Hepatic stellate cell (primary cell): Measurements from ENCODE around the gene PEX16.

ENCODE experiments used
- DNase-seq: peaks from one replicate; pipeline ENCODE4 v3.0.0; 2011; ENCODE audit warnings: low spot score

PEX16 gene

DNA sequence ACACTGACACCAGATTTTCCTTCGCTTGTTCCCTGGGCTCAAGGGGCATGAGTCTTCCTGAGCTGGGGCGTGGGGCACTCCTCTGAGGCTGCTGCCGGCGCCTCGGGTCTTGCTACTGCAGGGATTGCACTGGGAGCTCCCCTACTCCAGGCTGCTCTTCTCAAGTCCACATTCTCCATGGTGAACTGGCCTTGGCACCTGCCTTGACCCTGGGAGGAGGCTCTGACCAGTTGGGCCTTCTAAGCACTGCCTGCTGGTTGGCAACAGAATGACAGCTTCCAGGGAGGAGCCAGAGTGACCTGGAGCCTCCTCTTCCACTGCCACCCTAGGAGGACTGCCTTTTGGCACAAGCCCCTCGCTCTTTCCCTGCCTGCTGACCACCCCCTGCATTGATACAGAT lies 20.1 kb downstream of the PEX16 start:
- DNase-seq: no peak

DNA sequence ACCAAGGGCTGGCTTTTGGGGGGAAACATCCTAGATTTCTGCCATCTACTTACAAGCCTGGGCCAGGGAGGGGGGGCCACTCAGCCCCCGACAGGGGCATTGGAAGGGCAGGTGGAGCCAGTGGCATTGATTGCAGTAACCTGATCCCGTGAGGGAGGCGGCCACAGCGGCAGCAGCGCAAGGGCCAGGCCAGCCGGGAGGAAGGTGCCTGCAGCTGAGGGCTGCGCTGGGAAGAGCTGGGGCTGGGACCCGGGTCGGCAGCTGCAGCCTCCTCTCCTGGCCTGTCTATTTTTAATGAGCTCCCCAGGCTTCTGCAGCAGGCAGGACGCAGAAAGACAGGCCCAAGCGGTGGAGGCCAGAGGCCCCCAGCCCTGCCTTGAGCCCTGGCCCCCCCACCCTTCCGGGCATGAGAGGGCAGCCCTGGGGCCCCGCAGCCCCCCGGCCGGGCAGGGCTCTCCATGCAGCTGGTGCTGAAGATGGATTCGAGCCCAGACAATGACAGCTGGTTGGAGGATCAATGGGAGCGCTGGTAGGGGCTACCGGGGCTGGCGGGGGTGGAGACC lies 21.2 kb downstream of the PEX16 start:
- no peak for DNase-seq

- DNase-seq: no peak
These were observed 22.0 kb downstream of the PEX16 start for GRCh38 chr11:45895553-45896259.

DNA sequence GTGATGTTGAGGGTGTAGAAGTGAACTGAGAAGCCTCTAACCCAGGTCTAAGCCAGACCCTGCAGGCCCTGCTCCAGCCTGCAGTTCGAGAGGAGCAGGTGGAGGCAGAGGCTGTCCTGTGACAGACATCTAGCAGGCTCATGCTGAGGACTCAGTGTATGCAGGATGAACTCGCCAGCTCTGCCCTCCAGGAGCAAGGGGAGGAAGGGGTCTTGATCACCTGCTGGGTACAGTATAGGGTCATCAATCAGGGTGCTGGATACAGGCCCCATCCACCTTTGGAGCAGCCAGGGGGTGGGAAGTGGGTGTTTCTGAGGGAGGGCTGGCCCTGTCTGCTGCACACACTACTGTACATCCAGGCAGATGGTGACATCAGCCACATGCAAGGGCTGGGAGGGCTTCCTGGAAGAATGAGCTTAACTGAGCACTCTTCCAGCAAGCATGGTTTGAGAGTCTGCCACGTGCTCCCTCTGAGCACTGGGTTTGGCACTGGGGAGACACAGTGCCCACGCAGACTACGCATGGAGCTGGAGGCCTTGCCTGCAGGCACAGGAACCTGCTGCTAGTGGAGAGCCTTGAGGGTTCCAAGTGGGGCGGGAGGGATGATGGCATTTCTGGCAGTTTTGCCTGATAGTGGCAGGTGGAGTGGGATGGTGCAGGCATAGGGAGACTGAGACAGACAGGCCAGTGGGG lies 23.0 kb downstream of the PEX16 start:
- no peak for DNase-seq

DNA sequence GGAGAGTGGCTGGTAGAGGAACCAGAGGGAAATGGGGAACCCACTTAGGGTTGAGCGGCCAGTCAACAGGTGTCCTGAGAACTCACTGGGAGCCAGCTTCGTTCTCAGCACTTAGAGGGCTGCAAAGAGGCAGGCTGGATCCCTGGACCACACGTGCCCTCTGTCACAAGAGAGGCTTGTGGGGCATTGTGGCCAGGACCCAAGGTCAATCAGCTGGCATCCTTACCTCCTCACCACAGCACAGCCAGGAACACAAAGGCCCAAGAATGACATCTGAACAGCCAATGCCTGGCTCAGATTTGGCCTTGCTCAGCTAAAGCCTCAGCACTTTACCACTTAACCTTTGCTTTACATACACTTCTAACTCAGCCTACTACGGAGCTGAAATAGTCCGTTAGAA lies 24.8 kb downstream of the PEX16 start:
- no peak for DNase-seq

- DNase-seq: no peak
These were observed 26.7 kb downstream of the PEX16 start for GRCh38 chr11:45890886-45891550.

- DNase-seq: no peak
These were observed 27.7 kb downstream of the PEX16 start for GRCh38 chr11:45889966-45890365.

GRCh38 chr11:45889555-45889954 lies 28.1 kb downstream of the PEX16 start:
- no peak for DNase-seq

DNA sequence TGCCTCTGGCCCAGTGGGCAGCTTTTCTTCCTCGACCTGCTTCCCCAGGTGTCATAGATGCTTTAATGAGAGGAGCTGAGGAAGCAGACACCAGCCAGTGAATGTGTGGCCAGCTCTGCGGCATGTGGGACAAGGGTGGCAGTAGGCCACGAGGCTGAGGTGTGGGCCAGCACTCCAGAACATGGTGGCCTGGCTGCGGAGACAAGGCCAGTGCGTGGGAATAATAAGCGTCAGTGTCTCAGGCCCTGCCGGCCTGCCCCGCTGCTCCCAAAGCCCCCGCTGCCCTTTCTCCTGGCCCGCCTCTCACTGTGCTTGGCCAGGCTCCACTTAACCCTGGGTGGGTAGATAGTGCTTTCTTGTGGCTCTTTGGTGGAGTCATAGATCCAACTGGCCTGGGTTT lies 30.1 kb downstream of the PEX16 start:
- DNase-seq: no peak

DNA sequence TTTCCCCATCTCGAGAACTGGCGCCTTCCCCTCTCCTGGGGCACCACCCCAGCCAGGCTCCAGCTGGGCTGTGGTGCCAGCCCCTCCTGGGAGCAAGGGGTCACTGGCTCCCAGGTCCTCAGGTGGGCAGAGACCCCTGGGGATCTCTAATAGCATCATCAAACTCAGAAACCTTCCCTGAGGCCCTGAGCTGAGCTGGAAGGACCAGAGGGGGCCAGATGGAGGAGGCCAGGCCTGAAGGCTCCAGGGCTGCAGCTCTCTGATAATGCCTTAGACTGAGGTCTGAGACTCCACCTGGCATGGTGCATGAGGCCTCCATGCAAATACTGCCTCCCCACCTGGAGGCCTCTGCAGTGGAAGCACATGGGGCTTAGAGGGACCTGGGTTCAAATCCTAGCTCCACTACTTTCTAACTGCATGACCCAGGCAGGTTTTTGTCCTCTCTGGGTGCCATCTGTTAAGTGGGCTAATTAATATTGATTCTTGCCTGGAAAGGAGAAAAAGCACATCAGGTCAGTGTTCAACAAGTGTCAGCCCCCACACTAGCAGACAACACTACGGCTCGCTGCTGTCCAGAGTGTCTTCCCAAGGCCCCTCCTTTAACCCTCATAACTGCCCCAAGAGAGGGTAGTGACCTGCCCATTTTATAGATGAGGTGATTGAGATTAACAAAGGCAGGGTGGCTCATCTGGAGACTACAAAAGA lies 30.7 kb downstream of the PEX16 start:
- no peak for DNase-seq

DNA sequence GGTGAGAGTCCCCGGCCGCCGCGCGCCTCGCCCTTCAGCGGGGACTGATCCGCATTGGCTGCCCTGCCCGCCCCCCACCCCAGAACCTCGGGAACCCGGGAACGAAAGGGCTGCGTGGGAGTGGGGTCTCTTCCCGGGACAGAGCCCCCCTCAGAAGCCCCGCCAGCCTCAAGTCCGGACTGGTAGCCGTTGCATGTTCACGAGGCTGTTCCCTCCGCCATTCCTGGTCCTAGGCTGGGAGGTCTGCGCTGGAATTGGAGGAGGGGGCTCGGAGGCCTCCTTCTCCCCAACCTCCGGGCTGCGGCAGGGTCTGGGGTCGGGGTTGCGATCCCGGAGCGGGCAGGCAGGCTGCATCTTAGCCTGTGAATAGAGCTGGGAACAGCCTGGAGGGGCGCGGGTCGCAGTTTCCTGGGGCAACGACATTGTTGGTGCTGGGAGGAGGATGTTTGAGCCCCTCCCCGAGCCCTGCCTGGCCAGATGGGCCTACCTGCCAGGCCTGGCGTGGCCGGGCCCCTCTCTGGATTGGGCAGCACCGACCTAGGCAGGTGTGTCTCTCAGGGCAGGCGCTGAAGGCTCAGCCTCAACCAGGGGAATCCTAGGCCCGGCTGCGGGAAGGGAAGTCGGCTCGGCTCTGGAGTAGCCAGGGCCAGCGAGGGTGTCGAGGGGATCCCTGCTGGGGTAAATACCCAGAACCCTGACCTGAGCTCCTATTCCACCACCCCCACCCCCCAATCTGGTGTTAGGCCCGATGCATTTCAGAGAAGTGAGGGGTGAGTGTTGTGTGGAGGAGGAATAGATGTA lies 31.6 kb downstream of the PEX16 start:
- DNase-seq: no peak

DNA sequence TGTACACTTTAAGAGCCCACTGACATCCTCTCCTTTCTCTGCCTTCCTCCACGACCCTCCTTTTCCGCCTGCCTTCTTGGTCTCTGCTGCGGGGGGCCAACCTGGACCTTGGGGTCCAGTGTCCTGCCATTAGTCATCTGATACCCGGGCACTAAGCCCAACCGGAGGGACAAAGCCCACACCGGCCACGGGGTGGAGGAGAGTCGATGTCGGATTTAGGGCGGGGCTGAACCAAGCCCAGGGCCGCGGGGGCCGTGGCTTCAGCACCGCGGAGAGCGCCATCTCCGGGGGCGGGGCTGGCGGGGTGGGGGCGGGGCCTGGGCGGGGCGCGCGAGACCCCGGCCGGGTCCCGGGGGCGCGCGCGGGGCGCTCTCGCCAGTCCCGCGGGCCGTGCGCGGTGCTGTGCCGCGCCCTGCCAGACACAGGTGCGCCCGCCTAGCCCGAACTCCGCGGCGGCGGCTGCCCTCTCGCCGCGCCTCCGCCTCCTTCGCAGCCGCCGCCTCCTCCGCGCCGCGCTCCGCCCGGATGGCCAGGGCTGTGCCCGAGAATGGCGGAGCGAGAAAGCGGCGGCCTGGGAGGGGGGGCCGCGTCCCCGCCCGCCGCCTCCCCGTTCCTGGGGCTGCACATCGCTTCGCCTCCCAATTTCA lies 32.3 kb downstream of the PEX16 start, which contains the start of gene MAPK8IP1:
Gene MAPK8IP1 (plus strand): TSS at position 378 of the 647 bp plus-strand sequence. CDS start 170 bp downstream, at position 548.
- peak; percentile 67 for DNase-seq

DNA sequence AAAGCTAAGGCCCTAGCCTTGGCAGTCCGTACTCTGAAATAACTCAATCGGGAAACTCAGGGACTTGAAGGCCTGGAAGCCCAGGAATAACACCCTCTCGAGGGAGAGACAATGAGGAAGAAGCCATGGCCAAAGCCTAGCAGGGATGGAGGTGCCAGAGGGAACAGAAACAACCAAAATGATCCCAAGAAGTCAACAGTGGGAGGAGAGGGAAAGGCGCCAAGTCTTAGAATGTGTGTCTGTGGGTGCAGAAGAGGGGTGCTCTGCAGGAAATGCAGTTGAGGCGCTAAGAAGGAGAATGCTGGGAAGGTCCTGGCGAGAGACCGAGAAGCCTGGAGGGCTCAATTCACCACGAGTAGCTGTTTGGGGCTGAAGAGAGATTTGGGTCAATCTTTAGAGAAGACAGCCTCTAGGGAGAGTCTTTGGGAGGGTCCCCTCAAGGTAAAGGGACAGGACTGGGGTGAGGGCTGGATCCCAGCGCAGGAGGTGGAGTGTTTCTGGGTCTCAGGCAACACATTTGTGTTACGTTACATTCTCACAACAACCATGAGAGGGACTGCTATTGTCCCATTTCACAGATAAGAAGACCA lies 33.0 kb downstream of the PEX16 start:
- no peak for DNase-seq

- no peak for DNase-seq
These were observed 35.8 kb downstream of the PEX16 start for GRCh38 chr11:45881708-45882368.

- no peak for DNase-seq
These were observed 36.7 kb downstream of the PEX16 start for GRCh38 chr11:45880772-45881570.

- DNase-seq: no peak
These were observed 37.6 kb downstream of the PEX16 start for GRCh38 chr11:45879803-45880686.

DNA sequence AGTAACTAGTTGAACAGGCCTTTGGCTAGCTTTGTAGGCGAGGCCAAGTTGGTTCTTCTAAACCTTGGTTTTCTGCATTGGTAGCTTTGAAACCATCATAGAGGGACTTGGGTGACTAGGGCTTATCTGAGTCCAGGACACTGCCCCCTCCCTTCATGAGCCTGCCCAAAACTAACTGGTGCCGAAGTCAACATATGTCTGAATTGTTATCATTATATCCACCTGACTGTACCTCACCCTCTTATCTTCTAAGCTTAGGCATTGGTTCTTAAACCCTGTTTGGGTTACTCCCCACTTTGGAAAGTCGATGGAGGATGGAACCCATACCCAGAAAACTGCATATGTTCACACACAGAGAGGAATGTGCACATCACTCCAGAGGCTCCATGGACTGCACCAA lies 39.8 kb downstream of the PEX16 start:
- no peak for DNase-seq

DNA sequence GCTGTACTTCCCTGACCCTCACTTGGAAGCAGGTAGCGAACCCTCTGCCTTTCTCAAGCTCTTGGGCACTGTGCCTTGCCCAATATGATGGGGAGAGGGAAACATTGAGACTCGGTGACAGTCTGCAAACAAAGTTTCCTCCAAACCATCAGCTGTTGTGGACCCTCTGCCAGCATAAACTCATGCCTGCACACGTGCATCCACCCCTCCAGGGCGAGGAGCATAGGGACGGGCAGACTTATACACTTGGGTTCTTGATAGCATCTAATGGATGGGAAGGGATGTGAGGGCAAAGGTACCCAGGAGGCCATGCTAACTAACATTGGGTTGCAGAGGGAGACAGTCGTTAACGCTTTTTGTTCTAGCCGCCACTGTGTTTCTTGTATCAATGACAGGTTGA lies 40.5 kb downstream of the PEX16 start:
- no peak for DNase-seq
